Gastrocnemius medialis (tissue), 4 donors: ENCODE results near the gene ZCCHC17. TPM values are rescaled to one million over a fixed set of nuclear protein-coding genes. Genes with fewer than 3 reads are reported as not detected.
A peak's percentile ranks its signal among the peaks of the same experiment; 100 is the strongest.

ENCODE experiments used
- ATAC-seq, 2 donors: fragments of 150-250 bp; one replicate each; pipeline ENCODE4 v1.9.1; 2016
- DNase-seq, 2 donors: peaks; one replicate each; pipeline ENCODE4 v3.0.0-alpha.2; 2019
- H3K27ac ChIP-seq, 4 donors: fragments of 200-600 bp; sonication (generic); 1 replicate in 1 of 4; 2 replicates in 3 of 4; pipeline ENCODE4 v1.5.1; 2016 to 2018; ENCODE audit warnings: mild to moderate bottlenecking in 2 of 4, moderate library complexity in 1 of 4
- H3K27me3 ChIP-seq, 3 donors: fragments of 200-600 bp; sonication (generic) in 2 of 3; 1 replicate in 1 of 3; 2 replicates in 2 of 3; pipeline versions ENCODE4 v1.5.1 to v1.6.0; 2016 to 2019; ENCODE audit warnings: mild to moderate bottlenecking in 1 of 3, moderate library complexity in 1 of 3
- H3K36me3 ChIP-seq, 2 donors: fragments of 200-600 bp; sonication (generic) in 1 of 2; one replicate each; pipeline ENCODE4 v1.5.1; 2017 to 2018
- H3K4me1 ChIP-seq, 2 donors: fragments of 200-600 bp; sonication (generic) in 1 of 2; one replicate each; pipeline ENCODE4 v1.5.1; 2016 to 2017; ENCODE audit warnings: mild to moderate bottlenecking in 2 of 2
- H3K4me3 ChIP-seq, 4 donors: fragments of 200-600 bp; sonication (generic) in 3 of 4; 1 replicate in 1 of 4; 2 replicates in 3 of 4; pipeline ENCODE4 v1.5.1; 2016 to 2019; ENCODE audit warnings: mild to moderate bottlenecking in 2 of 4
- H3K9me3 ChIP-seq, 3 donors: fragments of 200-600 bp; sonication (generic) in 2 of 3; 1 replicate in 1 of 3; 2 replicates in 2 of 3; pipeline ENCODE4 v1.5.1; 2016 to 2019
- CTCF ChIP-seq, 5 experiments: fragments of 450-650 bp in 3 of 5; fragments of 200-600 bp in 2 of 5; sonication (generic) in 2 of 5; IDR thresholded peaks in 4 of 5; conservative IDR thresholded peaks in 1 of 5; 1 replicate in 4 of 5; 2 replicates in 1 of 5; pipeline ENCODE4 v1.5.1; 2016 to 2019; ENCODE audit warnings: antibody characterized with exemption in 5 of 5, mild to moderate bottlenecking in 3 of 5, moderate library complexity in 3 of 5
- POLR2A ChIP-seq, 2 donors: fragments of 450-650 bp; IDR thresholded peaks; one replicate each; pipeline ENCODE4 v1.6.1; 2017; ENCODE audit warnings: antibody characterized with exemption in 2 of 2, mild to moderate bottlenecking in 2 of 2, moderate library complexity in 2 of 2
- in situ Hi-C, 4 donors: fragments of 200-750 bp; cut with MboI; loops; one replicate each; pipeline versions ENCODE4 v1.15.0 to v1.8.0; 2017; ENCODE audit warnings: low sequenced_read_pairs in 4 of 4
- intact Hi-C: fragments of 100-400 bp; cut with DNase I; formaldehyde crosslinking; loops from one replicate; pipeline ENCODE4 v1.15.1; 2023; ENCODE audit warnings: low total_unique reads
- total RNA-seq, 4 donors: library from RNA; depleted of rRNA; stranded (reverse); fragments of >200 nt; gene quantifications; one replicate each; pipeline versions ENCODE4 v1.1.0 to v1.2.3, GENCODE V29; 2016

The ZCCHC17 gene
- total RNA-seq, 4 donors from 2014 or later: 14.0 to 26.8 (median 17.5) TPM

DNA sequence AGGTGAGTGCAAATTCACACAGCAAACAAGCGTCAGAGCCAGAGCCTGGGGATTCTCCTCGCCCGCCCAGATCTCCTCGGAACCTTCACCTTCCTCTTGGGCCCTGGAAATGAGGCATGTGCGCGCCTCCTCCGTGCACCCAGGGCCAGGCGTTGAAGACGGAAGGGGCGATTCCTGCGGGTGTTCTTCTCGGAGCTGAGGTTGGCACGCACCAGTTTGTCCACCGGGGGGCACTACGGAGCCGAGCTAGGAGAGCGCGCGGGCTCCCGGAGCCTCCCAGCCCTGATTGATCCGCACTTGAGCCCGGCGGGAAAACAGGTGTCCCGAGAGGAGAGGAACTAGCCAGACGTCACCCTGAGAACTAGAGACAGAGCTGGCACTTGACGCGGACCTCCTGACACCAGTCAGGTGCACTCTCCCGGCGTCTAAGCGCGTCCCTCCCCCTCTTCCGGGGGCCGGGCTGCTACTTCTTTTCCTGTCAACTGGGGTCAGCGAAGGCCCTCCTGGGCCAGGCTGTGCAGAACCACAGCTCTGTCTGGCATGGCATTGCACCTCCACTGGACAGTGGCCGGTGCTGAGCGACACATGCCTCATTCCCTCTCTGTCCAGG is 97.9 kb downstream of the ZCCHC17 start:
- no peaks in the 10 kb centered on the region for H3K27me3 ChIP-seq
- H3K27ac ChIP-seq: peak overlapping the region; percentile 81 to 90 (median 86)
- peaks cover 5 to 8% of the 10 kb centered on the region in 2 donors for H3K4me1 ChIP-seq
- intact Hi-C loops (loop anchor here (1.0 to 2.0 kb wide), 2 partner anchors 28 to 154 kb away; no protein-coding TSS in a partner anchor), in situ Hi-C loops (no loop called here)
- DNase-seq (peak; percentile 96 to 99), ATAC-seq (peak; percentile 98 to 99)
- no peaks in the 10 kb centered on the region for H3K36me3 ChIP-seq
- no peaks in the 10 kb centered on the region for H3K9me3 ChIP-seq
- peak overlapping the region; percentile 14 to 44 (median 22) for H3K4me3 ChIP-seq
- TF ChIP-seq POLR2A (IDR thresholded peaks at IDR 0.05) (peak; percentile 53 to 66), CTCF (IDR thresholded peaks at IDR 0.05 in 4 of 5, conservative IDR thresholded peaks at IDR 0.05 in 1 of 5) (peak; percentile 91 to 97 (median 95))

- no peaks in the 10 kb centered on the region for H3K27me3 ChIP-seq
- in situ Hi-C loops: no loop called here
Observed at GRCh38 chr1:31396633-31397351, 100.0 kb downstream of the ZCCHC17 start.

GRCh38 chr1:31397360-31398095 is 100.7 kb downstream of the ZCCHC17 start:
- peaks cover 5 to 8% of the 10 kb centered on the region in 2 donors for H3K4me1 ChIP-seq
- in situ Hi-C loops (no loop called here), intact Hi-C loops (loop anchor here (1.0 kb wide), 1 partner anchor 15 kb away; no protein-coding TSS in a partner anchor)
- ATAC-seq: no peak
- no peak for TF ChIP-seq CTCF (IDR thresholded peaks at IDR 0.05 in 4 of 5, conservative IDR thresholded peaks at IDR 0.05 in 1 of 5)
- no peak for TF ChIP-seq POLR2A (IDR thresholded peaks at IDR 0.05)
- no peak overlapping the region for H3K4me3 ChIP-seq
- H3K27me3 ChIP-seq: no peaks in the 10 kb centered on the region
- H3K9me3 ChIP-seq: no peaks in the 10 kb centered on the region
- no peak for DNase-seq
- H3K36me3 ChIP-seq: no peaks in the 10 kb centered on the region
- H3K27ac ChIP-seq: no peak overlapping the region

More at GRCh38 chr1:31396633-31397351, 100.0 kb downstream of the ZCCHC17 start:
- TF ChIP-seq CTCF (IDR thresholded peaks at IDR 0.05 in 4 of 5, conservative IDR thresholded peaks at IDR 0.05 in 1 of 5): peak in 3 of 5 experiments; percentile 16 to 46 (median 33)
- no peak for TF ChIP-seq POLR2A (IDR thresholded peaks at IDR 0.05)
- Histone ChIP-seq H3K4me3 (no peak overlapping the region), H3K27ac (peak overlapping the region in 3 of 4 donors; percentile 81 to 90 (median 83)), H3K36me3 (no peaks in the 10 kb centered on the region), H3K4me1 (peaks cover 5 to 8% of the 10 kb centered on the region in 2 donors), H3K9me3 (no peaks in the 10 kb centered on the region)
- no peak for ATAC-seq
- intact Hi-C loops: loop anchor here (1.0 kb wide), 1 partner anchor 16 kb away; no protein-coding TSS in a partner anchor
- no peak for DNase-seq

- Histone ChIP-seq H3K4me3 (no peak overlapping the region), H3K9me3 (no peaks in the 10 kb centered on the region), H3K36me3 (no peaks in the 10 kb centered on the region), H3K4me1 (peaks cover 5 to 8% of the 10 kb centered on the region in 2 donors), H3K27me3 (no peaks in the 10 kb centered on the region), H3K27ac (no peak overlapping the region)
- ATAC-seq: no peak
- intact Hi-C loops: no loop called here
- in situ Hi-C loops: no loop called here
- TF ChIP-seq CTCF (IDR thresholded peaks at IDR 0.05 in 4 of 5, conservative IDR thresholded peaks at IDR 0.05 in 1 of 5): no peak
- TF ChIP-seq POLR2A (IDR thresholded peaks at IDR 0.05): no peak
- DNase-seq: no peak
Observed at GRCh38 chr1:31398246-31398645, 101.4 kb downstream of the ZCCHC17 start.
